ENCODE data around the gene ANKS1B.

GRCh38 chr12:99282086-99282485 lies 702.6 kb downstream of the ANKS1B start:
- TF ChIP-seq, protein P1, sequence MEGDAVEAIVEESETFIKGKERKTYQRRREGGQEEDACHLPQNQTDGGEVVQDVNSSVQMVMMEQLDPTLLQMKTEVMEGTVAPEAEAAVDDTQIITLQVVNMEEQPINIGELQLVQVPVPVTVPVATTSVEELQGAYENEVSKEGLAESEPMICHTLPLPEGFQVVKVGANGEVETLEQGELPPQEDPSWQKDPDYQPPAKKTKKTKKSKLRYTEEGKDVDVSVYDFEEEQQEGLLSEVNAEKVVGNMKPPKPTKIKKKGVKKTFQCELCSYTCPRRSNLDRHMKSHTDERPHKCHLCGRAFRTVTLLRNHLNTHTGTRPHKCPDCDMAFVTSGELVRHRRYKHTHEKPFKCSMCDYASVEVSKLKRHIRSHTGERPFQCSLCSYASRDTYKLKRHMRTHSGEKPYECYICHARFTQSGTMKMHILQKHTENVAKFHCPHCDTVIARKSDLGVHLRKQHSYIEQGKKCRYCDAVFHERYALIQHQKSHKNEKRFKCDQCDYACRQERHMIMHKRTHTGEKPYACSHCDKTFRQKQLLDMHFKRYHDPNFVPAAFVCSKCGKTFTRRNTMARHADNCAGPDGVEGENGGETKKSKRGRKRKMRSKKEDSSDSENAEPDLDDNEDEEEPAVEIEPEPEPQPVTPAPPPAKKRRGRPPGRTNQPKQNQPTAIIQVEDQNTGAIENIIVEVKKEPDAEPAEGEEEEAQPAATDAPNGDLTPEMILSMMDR (IDR thresholded peaks at IDR 0.05), result no peak
- TF ChIP-seq, protein P2, sequence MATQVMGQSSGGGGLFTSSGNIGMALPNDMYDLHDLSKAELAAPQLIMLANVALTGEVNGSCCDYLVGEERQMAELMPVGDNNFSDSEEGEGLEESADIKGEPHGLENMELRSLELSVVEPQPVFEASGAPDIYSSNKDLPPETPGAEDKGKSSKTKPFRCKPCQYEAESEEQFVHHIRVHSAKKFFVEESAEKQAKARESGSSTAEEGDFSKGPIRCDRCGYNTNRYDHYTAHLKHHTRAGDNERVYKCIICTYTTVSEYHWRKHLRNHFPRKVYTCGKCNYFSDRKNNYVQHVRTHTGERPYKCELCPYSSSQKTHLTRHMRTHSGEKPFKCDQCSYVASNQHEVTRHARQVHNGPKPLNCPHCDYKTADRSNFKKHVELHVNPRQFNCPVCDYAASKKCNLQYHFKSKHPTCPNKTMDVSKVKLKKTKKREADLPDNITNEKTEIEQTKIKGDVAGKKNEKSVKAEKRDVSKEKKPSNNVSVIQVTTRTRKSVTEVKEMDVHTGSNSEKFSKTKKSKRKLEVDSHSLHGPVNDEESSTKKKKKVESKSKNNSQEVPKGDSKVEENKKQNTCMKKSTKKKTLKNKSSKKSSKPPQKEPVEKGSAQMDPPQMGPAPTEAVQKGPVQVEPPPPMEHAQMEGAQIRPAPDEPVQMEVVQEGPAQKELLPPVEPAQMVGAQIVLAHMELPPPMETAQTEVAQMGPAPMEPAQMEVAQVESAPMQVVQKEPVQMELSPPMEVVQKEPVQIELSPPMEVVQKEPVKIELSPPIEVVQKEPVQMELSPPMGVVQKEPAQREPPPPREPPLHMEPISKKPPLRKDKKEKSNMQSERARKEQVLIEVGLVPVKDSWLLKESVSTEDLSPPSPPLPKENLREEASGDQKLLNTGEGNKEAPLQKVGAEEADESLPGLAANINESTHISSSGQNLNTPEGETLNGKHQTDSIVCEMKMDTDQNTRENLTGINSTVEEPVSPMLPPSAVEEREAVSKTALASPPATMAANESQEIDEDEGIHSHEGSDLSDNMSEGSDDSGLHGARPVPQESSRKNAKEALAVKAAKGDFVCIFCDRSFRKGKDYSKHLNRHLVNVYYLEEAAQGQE (IDR thresholded peaks at IDR 0.05; ENCODE audit: insufficient read depth in 1 of 2, low read depth in 2 of 2, low read length in 1 of 2), result no peak
